Measurements from ENCODE around the gene SMCO3. TPM values are rescaled to one million over a fixed set of nuclear protein-coding genes. Genes with fewer than 3 reads are reported as not detected.

The SMCO3 gene
- total RNA-seq, 1 experiment from 2014 or later = 0.24 TPM

- peak; percentile 51 for DNase-seq (ENCODE audit: low read depth, low spot score)
- in situ Hi-C loops (cut with HindIII; ENCODE audit: low pct_unique_long_range_greater_than_20kb, low sequenced_read_pairs) = no loop called here
Observed at GRCh38 chr12:14836336-14837210, 22.6 kb upstream of the SMCO3 start.

DNA sequence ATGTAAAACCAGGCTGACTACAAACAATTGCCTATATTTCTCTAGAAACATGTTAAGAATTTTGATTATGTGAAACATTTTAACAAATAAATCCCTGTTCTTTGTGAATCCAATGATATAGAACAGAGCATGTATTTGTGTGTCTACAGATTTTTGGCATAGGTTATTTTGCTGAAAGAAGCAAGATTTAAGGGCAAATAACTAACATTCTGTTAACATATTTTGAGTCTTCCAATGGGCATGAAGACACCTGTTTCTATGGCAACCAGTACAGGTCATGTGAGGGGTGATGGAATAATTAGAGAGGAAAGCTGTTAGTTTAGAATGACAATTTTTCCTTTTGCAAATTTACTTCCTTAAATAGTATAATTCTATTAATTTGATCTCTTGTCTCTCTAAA, 20.5 kb upstream of the SMCO3 start:
- in situ Hi-C loops (cut with HindIII; ENCODE audit: low pct_unique_long_range_greater_than_20kb, low sequenced_read_pairs) = no loop called here
- peak; percentile 26 for DNase-seq (ENCODE audit: low read depth, low spot score)

DNA sequence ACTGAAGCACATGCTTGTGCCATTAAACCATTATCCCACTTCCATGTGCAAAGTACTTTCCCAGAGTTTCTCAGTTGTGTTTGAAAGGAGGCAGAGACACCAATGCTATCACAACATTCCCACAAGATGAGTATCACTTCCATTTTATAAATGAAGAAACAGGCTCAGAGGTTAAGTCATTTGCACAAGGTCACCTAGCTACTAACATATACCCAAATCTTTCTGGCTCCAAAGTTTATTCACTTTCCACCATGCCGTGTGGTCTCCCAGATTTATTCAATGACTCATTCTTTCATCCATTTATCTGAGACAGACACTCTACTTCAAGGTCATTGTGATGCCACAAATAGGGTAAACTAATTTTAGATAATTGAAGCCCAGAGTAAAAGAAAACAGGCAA, 20.0 kb upstream of the SMCO3 start:
- DNase-seq (ENCODE audit: low read depth, low spot score) = no peak
- in situ Hi-C loops (cut with HindIII; ENCODE audit: low pct_unique_long_range_greater_than_20kb, low sequenced_read_pairs) = no loop called here

GRCh38 chr12:14833336-14833735, 19.4 kb upstream of the SMCO3 start:
- in situ Hi-C loops (cut with HindIII; ENCODE audit: low pct_unique_long_range_greater_than_20kb, low sequenced_read_pairs) = no loop called here
- no peak for DNase-seq (ENCODE audit: low read depth, low spot score)

- in situ Hi-C loops (cut with HindIII; ENCODE audit: low pct_unique_long_range_greater_than_20kb, low sequenced_read_pairs) = no loop called here
- DNase-seq (ENCODE audit: low read depth, low spot score) = peak; percentile 77
Observed at GRCh38 chr12:14828892-14829291, 14.9 kb upstream of the SMCO3 start.

DNA sequence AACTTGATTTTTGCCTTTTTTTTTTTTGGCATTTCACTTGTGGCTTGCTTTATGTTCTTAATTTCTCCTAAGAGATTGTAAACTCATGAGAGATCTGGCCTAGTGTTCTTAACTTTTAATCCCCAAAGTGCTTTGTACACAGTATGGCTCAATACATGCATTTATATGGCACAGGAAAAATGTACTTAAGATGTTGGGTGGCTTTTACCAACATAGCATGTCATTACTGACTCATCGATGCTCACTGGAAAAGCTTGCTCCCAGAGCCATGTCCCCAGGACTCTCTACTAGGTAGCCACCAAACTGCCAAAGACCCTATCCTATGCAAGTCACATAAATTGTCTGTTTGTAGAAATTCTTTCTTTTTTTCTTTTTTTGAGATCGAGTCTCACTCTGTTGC, 13.1 kb upstream of the SMCO3 start:
- no peak for DNase-seq (ENCODE audit: low read depth, low spot score)
- in situ Hi-C loops (cut with HindIII; ENCODE audit: low pct_unique_long_range_greater_than_20kb, low sequenced_read_pairs) = no loop called here

- in situ Hi-C loops (cut with HindIII; ENCODE audit: low pct_unique_long_range_greater_than_20kb, low sequenced_read_pairs) = no loop called here
- no peak for DNase-seq (ENCODE audit: low read depth, low spot score)
Observed at GRCh38 chr12:14826491-14826890, 12.5 kb upstream of the SMCO3 start.

GRCh38 chr12:14825256-14825655, 11.3 kb upstream of the SMCO3 start:
- no peak for DNase-seq (ENCODE audit: low read depth, low spot score)
- in situ Hi-C loops (cut with HindIII; ENCODE audit: low pct_unique_long_range_greater_than_20kb, low sequenced_read_pairs) = no loop called here

GRCh38 chr12:14824012-14824634, 10.1 kb upstream of the SMCO3 start:
- no peak for DNase-seq (ENCODE audit: low read depth, low spot score)
- in situ Hi-C loops (cut with HindIII; ENCODE audit: low pct_unique_long_range_greater_than_20kb, low sequenced_read_pairs) = no loop called here

DNA sequence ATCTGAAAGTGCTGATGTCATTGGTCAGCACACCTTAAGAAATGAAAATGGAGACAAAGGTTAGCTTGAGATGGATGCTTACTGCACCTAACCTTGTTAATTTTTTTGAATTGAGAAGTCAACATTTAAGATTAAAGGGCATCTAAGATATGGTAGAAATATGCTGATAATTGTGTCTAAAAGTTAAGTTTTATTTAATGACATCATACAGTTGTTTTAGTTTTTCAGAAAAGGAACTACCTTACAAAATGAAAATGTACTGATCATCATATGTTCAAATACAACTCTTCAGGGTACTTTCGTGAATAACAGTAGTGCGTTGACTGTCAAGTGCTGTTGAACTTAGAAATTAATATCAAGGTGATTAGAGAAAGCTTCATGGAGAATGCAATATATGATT, 2.5 kb downstream of the SMCO3 start:
- DNase-seq (ENCODE audit: low read depth, low spot score) = no peak
- in situ Hi-C loops (cut with HindIII; ENCODE audit: low pct_unique_long_range_greater_than_20kb, low sequenced_read_pairs) = no loop called here

DNA sequence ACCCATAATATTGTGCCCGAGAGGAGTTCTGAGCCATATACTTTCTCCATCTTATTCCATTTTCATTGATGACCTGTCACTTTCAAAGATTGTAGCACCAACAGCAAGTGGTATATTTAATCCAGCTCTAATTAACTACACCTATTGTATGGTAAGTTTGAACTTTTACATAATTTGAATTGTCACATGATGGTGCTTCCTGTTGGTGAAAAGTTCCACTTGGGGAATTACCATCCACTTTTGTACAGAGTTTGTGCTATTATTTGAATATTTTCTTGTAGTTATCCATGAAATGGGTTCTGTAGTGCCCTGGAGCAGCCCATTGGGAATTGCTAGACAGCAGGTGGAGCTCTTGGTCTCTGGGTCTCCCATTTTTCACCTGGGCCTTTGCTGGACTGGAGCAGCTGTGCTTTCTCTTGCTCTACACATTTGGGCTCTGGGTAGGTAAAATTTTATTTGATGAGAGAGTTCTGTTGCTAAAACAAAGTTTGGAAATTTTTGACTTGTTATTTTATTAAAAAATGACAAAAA, 3.0 kb downstream of the SMCO3 start:
- in situ Hi-C loops (cut with HindIII; ENCODE audit: low pct_unique_long_range_greater_than_20kb, low sequenced_read_pairs) = no loop called here
- peak; percentile 50 for DNase-seq (ENCODE audit: low read depth, low spot score)

DNA sequence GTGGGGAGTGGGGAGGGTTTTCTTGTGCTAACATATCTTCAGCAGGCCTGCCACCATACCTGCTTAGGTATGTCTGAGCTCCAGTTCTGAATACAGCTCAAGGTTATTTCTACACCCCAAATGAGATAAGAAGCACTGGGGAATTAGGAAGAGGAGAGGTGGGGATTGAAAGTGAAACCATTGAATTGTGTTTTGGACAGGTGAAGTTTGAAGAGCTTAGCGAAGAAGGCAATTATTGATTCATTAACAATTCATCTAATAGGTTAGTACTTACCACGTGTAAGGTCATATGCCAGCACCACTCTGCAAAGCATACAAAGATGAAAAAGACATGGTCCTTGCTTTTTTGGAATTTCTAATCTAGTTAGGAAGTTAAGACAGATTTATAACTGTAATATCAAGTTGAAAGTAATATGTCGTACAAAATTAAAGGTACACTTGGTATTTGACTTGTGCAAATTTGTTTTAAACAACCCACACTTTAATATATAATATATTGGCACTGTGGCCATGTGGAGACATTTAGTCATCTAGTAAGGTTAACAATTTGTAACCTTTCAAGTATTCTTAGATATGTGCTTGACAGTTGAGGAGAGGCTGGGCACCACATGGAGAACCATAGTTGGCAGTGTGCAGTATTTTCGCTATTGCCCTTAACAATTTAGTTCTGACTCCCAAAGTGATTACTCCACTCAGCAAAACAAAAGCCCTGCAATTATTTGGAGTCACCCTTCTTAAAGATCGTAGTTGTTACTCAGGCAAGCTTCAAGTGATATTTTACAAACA, 3.6 kb downstream of the SMCO3 start:
- in situ Hi-C loops (cut with HindIII; ENCODE audit: low pct_unique_long_range_greater_than_20kb, low sequenced_read_pairs) = no loop called here
- DNase-seq (ENCODE audit: low read depth, low spot score) = no peak

GRCh38 chr12:14803830-14804160, 10.2 kb downstream of the SMCO3 start:
- DNase-seq (ENCODE audit: low read depth, low spot score) = no peak
- in situ Hi-C loops (cut with HindIII; ENCODE audit: low pct_unique_long_range_greater_than_20kb, low sequenced_read_pairs) = no loop called here

- peak; percentile 100 for DNase-seq (ENCODE audit: low read depth, low spot score)
- in situ Hi-C loops (cut with HindIII; ENCODE audit: low pct_unique_long_range_greater_than_20kb, low sequenced_read_pairs) = no loop called here
Observed at GRCh38 chr12:14803011-14803829, 10.8 kb downstream of the SMCO3 start, which contains the start of the genes C12orf60 and WBP11. Gene C12orf60, plus strand, starts transcription at chr12:14803670. Its CDS starts 19,266 bp downstream, at chr12:14822936. Gene WBP11, minus strand, starts transcription at chr12:14803478. Its CDS starts 2,095 bp downstream, at chr12:14801383.

DNA sequence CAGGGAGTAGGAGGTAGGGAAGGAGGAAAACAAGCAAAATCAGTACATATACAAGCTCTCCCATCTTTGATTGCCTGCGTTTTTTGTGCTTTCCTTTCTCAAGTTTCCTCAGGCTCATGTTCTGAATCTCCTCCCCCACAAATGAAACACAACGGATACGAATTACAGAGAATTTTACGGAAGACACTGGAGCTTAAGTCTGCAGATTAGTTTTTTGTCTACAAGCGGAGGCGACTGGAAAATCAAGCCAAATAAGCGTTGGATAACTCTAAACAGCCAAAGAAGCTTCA, 11.3 kb downstream of the SMCO3 start:
- in situ Hi-C loops (cut with HindIII; ENCODE audit: low pct_unique_long_range_greater_than_20kb, low sequenced_read_pairs) = no loop called here
- no peak for DNase-seq (ENCODE audit: low read depth, low spot score)

- no peak for DNase-seq (ENCODE audit: low read depth, low spot score)
Observed at GRCh38 chr12:14802247-14802646, 11.7 kb downstream of the SMCO3 start.

DNA sequence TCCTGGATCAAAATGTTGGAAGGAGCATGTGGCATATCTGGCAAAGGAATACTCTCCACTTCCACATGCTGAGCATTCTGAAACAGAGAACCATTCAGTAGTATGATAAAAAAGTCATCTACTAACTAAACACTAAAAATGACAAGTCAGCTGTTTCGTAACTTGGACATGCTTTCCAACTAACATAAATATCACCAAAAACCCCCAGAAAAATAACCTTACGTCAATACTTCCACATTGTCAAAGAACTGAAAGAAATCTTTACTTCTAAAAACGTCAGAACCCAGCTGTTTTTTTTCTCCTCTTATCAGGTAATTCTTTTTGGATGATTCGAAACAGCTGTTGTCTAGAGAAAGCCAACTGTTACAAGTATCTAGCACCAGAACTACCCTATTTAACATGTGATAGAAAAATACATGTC, 18.9 kb downstream of the SMCO3 start:
- in situ Hi-C loops (cut with HindIII; ENCODE audit: low pct_unique_long_range_greater_than_20kb, low sequenced_read_pairs) = no loop called here
- DNase-seq (ENCODE audit: low read depth, low spot score) = peak; percentile 95

More at GRCh38 chr12:14802247-14802646, 11.7 kb downstream of the SMCO3 start:
- in situ Hi-C loops (cut with HindIII; ENCODE audit: low pct_unique_long_range_greater_than_20kb, low sequenced_read_pairs) = no loop called here

Measured in SK-MEL-5 (cell line).